Activated T-cell treated with anti-CD3 and anti-CD28 coated beads, Interleukin-2, amount 50 U/mL, for 48 hours (primary cell): Measurements from ENCODE around the gene FAM9A.

ENCODE experiments used
- DNase-seq, 2 experiments: peaks; one replicate each; pipeline ENCODE4 v3.0.0-alpha.2; 2020

FAM9A gene

DNA sequence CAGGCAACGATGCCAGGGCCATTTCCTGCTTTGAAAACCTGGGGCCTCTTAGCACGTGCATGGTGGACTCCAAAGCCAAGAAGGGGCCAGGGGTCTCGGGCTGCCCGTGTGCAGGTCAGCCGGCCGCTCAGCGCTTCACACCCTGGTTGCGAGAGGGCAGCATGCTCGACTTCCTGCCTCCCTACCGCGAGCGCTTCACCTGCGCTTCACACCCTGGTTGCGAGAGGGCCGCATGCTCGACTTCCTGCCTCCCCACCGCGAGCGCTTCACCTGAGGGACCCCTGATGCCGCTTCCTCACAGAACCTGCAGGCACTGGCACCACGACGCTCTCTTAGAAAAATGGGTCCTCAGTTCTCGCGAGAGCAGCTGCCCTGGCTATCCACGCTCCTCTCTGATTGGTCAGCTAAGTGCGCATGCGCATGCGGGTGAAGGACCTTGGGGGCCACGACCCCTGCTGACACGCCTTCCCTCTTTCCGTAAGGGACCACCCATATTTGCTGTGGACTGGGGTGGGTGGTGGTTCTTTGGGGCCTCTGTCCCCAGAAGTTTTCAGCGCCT is at the start of gene FAM9A:
Gene FAM9A, minus strand, starts transcription at position 343 of the 559 bp plus-strand sequence. CDS start 1,212 bp downstream, outside the sequence.
- no peak for DNase-seq

DNA sequence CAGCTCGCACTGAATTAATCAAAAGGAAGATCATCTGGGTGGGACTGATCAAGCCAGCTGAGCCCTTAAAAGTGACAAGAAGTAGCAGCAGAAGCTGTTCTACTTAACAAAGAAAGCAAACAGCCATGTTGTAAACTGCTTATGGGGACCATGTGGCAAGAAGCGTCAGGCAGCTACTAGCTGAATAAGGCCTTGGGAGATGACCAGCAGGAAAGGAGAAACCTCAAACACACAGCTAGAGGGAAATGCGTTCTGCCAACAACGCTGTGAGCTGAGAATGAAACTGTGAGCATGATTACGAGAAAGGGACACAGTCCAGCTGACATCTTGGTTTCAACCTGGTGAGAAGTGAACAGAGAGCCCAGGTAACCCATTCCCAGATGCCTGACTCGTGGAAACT is 49.3 kb upstream of the FAM9A start:
- DNase-seq, result no peak

- DNase-seq, result no peak
Measured at GRCh38 chrX:8849945-8850344, 48.8 kb upstream of the FAM9A start.

DNA sequence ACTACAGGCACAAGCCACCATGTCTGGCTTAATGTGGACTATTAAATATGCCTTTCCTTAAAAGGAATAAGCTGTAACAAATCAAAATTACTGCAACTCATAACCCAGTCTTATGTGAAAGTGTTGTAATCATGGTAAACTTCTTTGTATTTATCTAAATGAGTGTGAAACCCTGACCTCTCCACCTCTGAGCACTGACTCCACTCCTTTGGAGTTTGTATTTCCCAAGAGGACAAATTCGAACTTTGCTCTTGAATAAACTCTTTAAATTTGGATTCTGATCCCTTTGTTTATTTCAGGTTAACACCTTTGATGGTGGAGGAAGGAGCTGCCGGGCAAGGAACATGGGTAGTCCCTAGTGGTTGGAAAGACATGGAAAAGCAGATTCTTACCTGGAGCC is 48.3 kb upstream of the FAM9A start:
- DNase-seq, result no peak

- DNase-seq, result no peak
Measured at GRCh38 chrX:8848911-8849310, 47.7 kb upstream of the FAM9A start.

- no peak for DNase-seq
Measured at GRCh38 chrX:8848441-8848840, 47.3 kb upstream of the FAM9A start.

DNA sequence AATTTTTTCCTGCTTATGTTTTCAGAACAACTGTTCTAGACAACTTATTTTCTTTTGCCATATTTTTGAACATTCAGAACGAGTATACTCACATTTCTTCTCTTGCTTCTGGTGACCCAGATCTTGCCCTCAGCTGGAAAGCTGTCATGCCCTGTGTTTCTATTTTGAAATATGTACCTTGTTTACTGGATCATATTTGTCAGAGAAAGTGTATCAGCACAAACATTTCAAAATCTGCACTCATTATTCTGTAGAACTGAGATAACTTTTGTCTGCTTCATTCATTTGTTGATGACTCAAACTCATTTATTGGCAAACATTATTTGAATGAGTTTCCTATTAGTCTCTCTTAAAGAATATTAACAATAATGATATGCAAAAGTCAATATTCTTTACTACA is 46.2 kb upstream of the FAM9A start:
- DNase-seq, result no peak

GRCh38 chrX:8846266-8846665 is 45.1 kb upstream of the FAM9A start:
- DNase-seq, result no peak

- no peak for DNase-seq
Measured at GRCh38 chrX:8845469-8845868, 44.3 kb upstream of the FAM9A start.

- DNase-seq, result no peak
Measured at GRCh38 chrX:8845060-8845459, 43.9 kb upstream of the FAM9A start.

DNA sequence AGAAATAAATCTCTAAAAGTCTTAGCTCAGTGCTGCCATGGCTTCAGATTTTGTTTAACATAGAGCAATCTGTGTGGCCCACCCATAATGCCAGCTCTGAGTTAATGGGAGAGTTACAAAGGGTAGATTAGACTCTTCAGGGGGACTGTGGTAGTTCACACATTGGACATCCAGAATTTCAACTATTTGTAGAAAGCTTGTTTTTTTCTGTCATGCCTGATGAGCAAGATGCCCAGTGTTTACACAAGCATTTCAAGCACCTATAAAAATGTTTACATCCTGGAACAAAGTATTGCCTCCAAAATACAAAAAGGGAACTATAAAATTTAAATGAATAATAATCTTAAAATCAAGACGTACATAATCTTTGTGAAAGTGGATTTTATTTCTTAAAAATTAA is 43.0 kb upstream of the FAM9A start:
- DNase-seq, result no peak

- no peak for DNase-seq
Measured at GRCh38 chrX:8841911-8842310, 40.7 kb upstream of the FAM9A start.

GRCh38 chrX:8834392-8834791 is 33.2 kb upstream of the FAM9A start:
- no peak for DNase-seq

- no peak for DNase-seq
Measured at GRCh38 chrX:8832582-8833378, 31.6 kb upstream of the FAM9A start.

DNA sequence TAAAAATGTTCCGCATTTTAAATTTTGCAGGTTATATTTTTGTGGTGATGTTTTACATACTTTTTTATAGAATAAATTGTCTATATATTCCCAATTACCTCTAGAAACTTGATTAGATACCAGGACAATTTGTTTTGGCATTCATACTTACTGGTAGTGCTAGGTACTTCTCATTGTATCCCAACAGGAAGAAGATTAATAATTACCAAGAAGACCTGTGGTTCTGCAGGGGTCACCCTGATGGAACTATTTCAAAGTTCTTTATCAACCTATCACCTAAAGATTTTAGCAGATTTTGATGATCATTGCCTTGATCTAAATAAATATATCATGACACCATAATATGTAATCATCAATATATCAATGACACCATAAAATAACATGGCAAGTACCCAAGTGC is 22.5 kb upstream of the FAM9A start:
- no peak for DNase-seq

- no peak for DNase-seq
Measured at GRCh38 chrX:8822002-8822401, 20.8 kb upstream of the FAM9A start.

DNA sequence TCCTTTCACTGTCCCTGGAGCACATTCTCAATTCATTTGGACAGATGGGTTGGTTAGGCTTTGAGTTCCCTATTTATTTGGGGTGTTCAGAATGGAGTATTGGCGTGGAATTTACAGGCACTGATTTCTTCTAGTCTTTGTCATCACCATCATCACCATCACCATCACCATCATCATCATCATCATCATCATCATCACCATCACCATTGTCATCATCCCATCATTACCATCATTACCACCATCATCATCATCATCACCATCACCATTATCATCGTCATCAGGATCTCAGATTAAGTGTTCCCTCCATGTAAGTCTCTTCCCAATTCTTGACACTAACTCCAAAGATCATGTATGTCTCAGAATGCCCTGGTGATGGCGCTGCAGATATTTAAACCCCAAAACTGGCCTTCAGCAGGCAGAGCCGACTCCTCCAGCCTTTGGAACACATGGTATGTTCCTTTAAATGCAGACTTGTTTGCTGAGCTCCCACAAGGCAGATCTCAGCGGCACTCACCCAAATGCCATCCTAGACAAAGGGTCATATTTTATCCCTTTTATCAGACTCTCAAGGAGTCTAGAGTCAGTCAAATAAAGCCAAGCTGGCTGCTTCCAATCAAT is 19.8 kb upstream of the FAM9A start:
- no peak for DNase-seq

DNA sequence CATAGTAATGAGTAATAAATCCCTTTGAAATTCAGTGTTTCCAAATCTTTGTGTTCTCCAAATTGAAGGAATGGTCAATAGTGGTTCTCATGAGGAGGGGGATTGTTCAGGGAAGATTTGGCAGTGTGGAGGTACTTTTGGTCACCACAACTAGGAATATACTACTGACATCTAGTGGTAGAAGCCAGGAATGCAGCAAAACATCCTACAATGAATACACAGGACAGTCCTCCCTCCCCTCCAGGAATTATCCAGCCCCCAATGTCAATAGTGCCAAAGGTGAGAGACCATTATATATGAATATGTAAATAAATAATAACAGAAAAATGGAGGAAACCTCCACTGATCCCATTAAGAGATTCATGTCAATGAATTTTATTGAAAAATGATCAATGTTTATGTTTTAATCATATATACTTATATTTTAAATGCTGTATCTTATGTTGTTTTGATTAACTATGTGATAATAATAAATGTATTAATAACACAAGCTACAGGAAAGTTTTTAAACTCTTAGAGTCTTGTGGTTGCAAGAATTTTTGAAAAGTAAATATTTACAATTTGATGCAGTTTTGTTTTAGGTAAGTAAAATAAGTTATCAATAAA is 14.4 kb upstream of the FAM9A start:
- no peak for DNase-seq

DNA sequence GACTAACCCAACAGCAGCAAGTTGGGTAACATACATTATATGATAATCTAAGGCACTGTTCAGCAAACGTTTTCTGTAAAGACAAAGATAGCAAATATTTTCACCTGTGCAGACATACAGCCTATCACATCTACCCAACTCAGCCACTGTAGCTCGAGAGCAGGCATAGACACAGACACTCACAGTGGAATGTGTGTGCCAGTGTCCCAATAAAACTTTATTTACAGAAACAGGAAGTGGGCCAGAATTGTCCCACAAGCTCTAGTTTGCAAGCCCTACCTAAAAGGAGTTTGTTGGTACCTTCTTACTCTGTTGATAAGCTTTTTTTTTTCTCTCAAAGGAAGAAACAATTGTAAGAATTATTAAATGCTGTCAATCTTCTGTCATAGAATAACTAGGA is 11.9 kb upstream of the FAM9A start:
- DNase-seq, result no peak

- DNase-seq, result no peak
Measured at GRCh38 chrX:8811611-8812010, 10.4 kb upstream of the FAM9A start.

DNA sequence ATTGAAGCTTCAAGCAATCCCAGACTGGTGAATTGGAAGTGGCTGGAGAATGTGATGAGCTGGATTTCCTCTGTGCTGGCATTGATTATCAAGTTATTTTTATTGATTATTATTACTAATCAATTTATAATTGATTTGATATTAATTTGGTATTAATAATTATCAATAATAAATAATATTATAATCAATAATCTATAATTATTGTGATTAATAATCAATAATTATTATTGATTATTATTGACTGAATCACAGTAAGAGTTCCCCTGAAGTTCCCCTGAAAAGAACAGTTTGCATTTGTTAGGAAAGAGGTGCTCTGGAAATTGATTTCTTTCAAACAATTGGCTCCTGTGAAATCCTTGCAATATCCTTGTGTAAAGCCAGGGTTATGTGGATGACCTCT is 7.5 kb upstream of the FAM9A start:
- no peak for DNase-seq

DNA sequence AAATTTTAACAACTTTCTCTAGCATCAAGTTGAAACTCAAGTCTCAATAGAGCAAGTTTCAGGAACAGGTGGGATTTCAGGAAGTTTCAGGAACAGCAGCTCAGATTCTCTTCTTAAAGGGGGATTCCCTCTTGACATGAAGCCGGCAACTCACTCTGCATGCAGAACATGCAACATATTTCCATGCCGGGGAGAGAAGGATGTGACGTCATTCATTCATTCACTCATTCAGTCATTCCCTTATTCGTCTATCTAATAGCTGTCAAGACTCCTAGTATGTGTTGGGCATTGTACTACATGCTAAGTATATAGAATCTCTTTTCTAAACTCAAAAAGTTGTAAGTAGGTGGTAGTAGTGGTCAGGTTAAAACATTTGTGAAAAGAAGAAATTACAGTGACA is 4.8 kb upstream of the FAM9A start:
- DNase-seq, result no peak

- DNase-seq, result no peak
Measured at GRCh38 chrX:8805046-8805445, 3.9 kb upstream of the FAM9A start.

GRCh38 chrX:8803326-8803725 is 2.1 kb upstream of the FAM9A start:
- DNase-seq, result no peak
